HG03139 (cell line): ENCODE results near the gene AKIRIN2.

Source experiments
- ATAC-seq: cut with Tn5 transposase; IDR thresholded peaks from one replicate; pipeline ENCODE4 v1.9.1; 2021; ENCODE audit not compliant: unreplicated experiment

The AKIRIN2 gene

GRCh38 chr6:87656857-87657256 is 45.2 kb downstream of the AKIRIN2 start:
- ATAC-seq = peak; percentile 77

GRCh38 chr6:87655824-87656223 is 46.2 kb downstream of the AKIRIN2 start:
- ATAC-seq = no peak

GRCh38 chr6:87654875-87655454 is 47.1 kb downstream of the AKIRIN2 start:
- ATAC-seq = no peak

GRCh38 chr6:87654122-87654521 is 47.9 kb downstream of the AKIRIN2 start:
- no peak for ATAC-seq

- ATAC-seq = no peak
Measured at GRCh38 chr6:87653074-87653962, 48.7 kb downstream of the AKIRIN2 start.

GRCh38 chr6:87645080-87645479 is 57.0 kb downstream of the AKIRIN2 start:
- no peak for ATAC-seq

- ATAC-seq = no peak
Measured at GRCh38 chr6:87641065-87641692, 60.9 kb downstream of the AKIRIN2 start.

GRCh38 chr6:87639373-87639772 is 62.7 kb downstream of the AKIRIN2 start:
- ATAC-seq = no peak

- ATAC-seq = no peak
Measured at GRCh38 chr6:87637106-87637505, 64.9 kb downstream of the AKIRIN2 start.

- ATAC-seq = no peak
Measured at GRCh38 chr6:87636315-87636714, 65.7 kb downstream of the AKIRIN2 start.

- ATAC-seq = no peak
Measured at GRCh38 chr6:87633851-87634250, 68.2 kb downstream of the AKIRIN2 start.

- ATAC-seq = no peak
Measured at GRCh38 chr6:87630746-87631145, 71.3 kb downstream of the AKIRIN2 start.

GRCh38 chr6:87628881-87629280 is 73.2 kb downstream of the AKIRIN2 start:
- no peak for ATAC-seq

GRCh38 chr6:87628424-87628823 is 73.6 kb downstream of the AKIRIN2 start:
- no peak for ATAC-seq
